Activated naive CD4-positive, alpha-beta T cell (primary cell): ENCODE results near the gene ATP6AP1.
"Not testable (repeated sequence)": the region's sequence is repeated elsewhere in the genome, so short reads cannot be mapped to it uniquely, and the experiment has no call there.

ENCODE experiments used
- DNase-seq, 4 experiments: peaks; one replicate each; lab custom pipeline; 2025; lab: John Stamatoyannopoulos, UW

ATP6AP1 gene

GRCh38 chrX:154428176-154429171, at the start of gene ATP6AP1:
TSS of gene ATP6AP1 (plus strand) at chrX:154428677. CDS start at chrX:154428693, 16 bp downstream.
- DNase-seq: peak; percentile 53 to 83 (median 70)

GRCh38 chrX:154378799-154379568, 49.5 kb upstream of the ATP6AP1 start, which contains the start of gene EMD:
TSS of gene EMD (plus strand) at chrX:154379295. CDS start at chrX:154379485, 190 bp downstream.
- peak; percentile 86 to 100 (median 99) for DNase-seq

GRCh38 chrX:154379569-154379951, 48.9 kb upstream of the ATP6AP1 start:
- DNase-seq: no peak

- no peak for DNase-seq
These were observed 48.3 kb upstream of the ATP6AP1 start for GRCh38 chrX:154380153-154380552.

- no peak for DNase-seq
These were observed 47.7 kb upstream of the ATP6AP1 start for GRCh38 chrX:154380787-154381186.

- no peak for DNase-seq
These were observed 47.2 kb upstream of the ATP6AP1 start for GRCh38 chrX:154381271-154381670.

GRCh38 chrX:154382483-154383069, 45.9 kb upstream of the ATP6AP1 start:
- no peak for DNase-seq

- no peak for DNase-seq
These were observed 44.9 kb upstream of the ATP6AP1 start for GRCh38 chrX:154383359-154384283.

- DNase-seq: no peak
These were observed 44.1 kb upstream of the ATP6AP1 start for GRCh38 chrX:154384284-154384892.

GRCh38 chrX:154388094-154388493, 40.4 kb upstream of the ATP6AP1 start:
- DNase-seq: not testable (repeated sequence)

- DNase-seq: not testable (repeated sequence)
These were observed 39.8 kb upstream of the ATP6AP1 start for GRCh38 chrX:154388649-154389048.

GRCh38 chrX:154389812-154390747, 38.4 kb upstream of the ATP6AP1 start:
- not testable (repeated sequence) for DNase-seq

GRCh38 chrX:154396363-154396762, 32.1 kb upstream of the ATP6AP1 start:
- not testable (repeated sequence) for DNase-seq

- peak in 1 of 4 experiments; percentile 50 for DNase-seq
These were observed 31.2 kb upstream of the ATP6AP1 start for GRCh38 chrX:154396973-154397887.

- peak; percentile 52 to 79 (median 72) for DNase-seq
These were observed 30.4 kb upstream of the ATP6AP1 start, which contains the start of gene RPL10 for GRCh38 chrX:154397888-154398667. TSS of gene RPL10 (plus strand) at chrX:154398377. CDS start at chrX:154398520, 143 bp downstream.

GRCh38 chrX:154398668-154399526, 29.6 kb upstream of the ATP6AP1 start:
- DNase-seq: peak; percentile 44 to 76 (median 66)
